ENCODE results near the gene PPP1R3D. TPM values are rescaled to one million over a fixed set of nuclear protein-coding genes. Genes with fewer than 3 reads are reported as not detected.

The PPP1R3D gene
- polyA plus RNA-seq, 3 donors, result 2.0 to 3.9 (median 3.5) TPM

DNA sequence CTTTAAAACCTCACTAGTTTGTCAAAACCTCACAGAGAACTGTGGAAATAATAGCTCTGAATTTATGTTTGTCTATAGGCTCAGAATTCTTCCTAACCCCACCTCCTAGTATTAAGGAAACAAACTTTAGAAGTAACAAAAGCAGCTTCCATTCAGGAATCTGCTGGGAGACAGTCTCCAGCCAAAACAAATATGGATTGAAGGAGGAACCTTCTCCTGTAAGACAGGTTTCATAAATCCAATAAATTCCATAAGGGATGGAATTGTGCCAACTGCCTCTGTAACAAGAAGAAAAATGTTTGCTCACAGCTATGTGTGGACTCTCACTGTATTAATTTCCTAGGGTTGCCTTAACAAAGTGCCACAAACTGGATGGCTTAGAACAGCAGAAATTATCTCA is 14.2 kb downstream of the PPP1R3D start:
- H2AFZ ChIP-seq (ENCODE audit: insufficient read depth, low read depth, low read length, poor library complexity, severe bottlenecking), result no peak overlapping the region
- no peaks in the 10 kb centered on the region for H3K36me3 ChIP-seq (replicated peaks in 1 of 2; ENCODE audit: control insufficient read depth in 1 of 2, insufficient read depth in 2 of 2, low read length in 2 of 2)
- no peak overlapping the region for H3K4me2 ChIP-seq (replicated peaks; ENCODE audit: extremely low read depth, low read length, poor library complexity, severe bottlenecking)
- Mint-ChIP-seq H3K4me3 (no peak overlapping the region), H3K4me1 (no peaks in the 10 kb centered on the region), H3K36me3 (no peaks in the 10 kb centered on the region), H3K27ac (no peak overlapping the region), H3K9me3 (peaks cover 0 to 1% (median 0%) of the 10 kb centered on the region in 7 donors), H3K27me3 (ENCODE audit: low read depth in 3 of 3) (peaks cover 3 to 14% (median 5%) of the 10 kb centered on the region in 3 donors)
- H3K9me3 ChIP-seq (replicated peaks in 1 of 2; ENCODE audit: control insufficient read depth in 1 of 2, insufficient read depth in 1 of 2, low read length in 2 of 2), result no peaks in the 10 kb centered on the region
- H4K20me1 ChIP-seq (ENCODE audit: insufficient read depth, low read length), result no peaks in the 10 kb centered on the region
- peaks cover 5 to 6% of the 10 kb centered on the region in 2 donors for H3K27me3 ChIP-seq (ENCODE audit: control insufficient read depth in 2 of 2, insufficient read depth in 2 of 2, low read length in 2 of 2)
- no peaks in the 10 kb centered on the region for H3K79me2 ChIP-seq (ENCODE audit: insufficient read depth, low read length)
- no peaks in the 10 kb centered on the region for H3K4me1 ChIP-seq (ENCODE audit: control insufficient read depth in 1 of 2, insufficient read depth in 2 of 2, low read length in 2 of 2)
- no peak overlapping the region for H3K27ac ChIP-seq (ENCODE audit: low read depth in 1 of 2, low read length in 2 of 2)
- TF ChIP-seq, protein P1, sequence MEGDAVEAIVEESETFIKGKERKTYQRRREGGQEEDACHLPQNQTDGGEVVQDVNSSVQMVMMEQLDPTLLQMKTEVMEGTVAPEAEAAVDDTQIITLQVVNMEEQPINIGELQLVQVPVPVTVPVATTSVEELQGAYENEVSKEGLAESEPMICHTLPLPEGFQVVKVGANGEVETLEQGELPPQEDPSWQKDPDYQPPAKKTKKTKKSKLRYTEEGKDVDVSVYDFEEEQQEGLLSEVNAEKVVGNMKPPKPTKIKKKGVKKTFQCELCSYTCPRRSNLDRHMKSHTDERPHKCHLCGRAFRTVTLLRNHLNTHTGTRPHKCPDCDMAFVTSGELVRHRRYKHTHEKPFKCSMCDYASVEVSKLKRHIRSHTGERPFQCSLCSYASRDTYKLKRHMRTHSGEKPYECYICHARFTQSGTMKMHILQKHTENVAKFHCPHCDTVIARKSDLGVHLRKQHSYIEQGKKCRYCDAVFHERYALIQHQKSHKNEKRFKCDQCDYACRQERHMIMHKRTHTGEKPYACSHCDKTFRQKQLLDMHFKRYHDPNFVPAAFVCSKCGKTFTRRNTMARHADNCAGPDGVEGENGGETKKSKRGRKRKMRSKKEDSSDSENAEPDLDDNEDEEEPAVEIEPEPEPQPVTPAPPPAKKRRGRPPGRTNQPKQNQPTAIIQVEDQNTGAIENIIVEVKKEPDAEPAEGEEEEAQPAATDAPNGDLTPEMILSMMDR (IDR thresholded peaks at IDR 0.05), result no peak
- H3K9ac ChIP-seq (ENCODE audit: insufficient read depth, low read length, poor library complexity, severe bottlenecking), result no peak overlapping the region
- intact Hi-C loops (cut with micrococcal nuclease), result no loop called here
- H3K4me3 ChIP-seq (replicated peaks in 1 of 3; ENCODE audit: low read depth in 2 of 3, low read length in 3 of 3), result no peak overlapping the region
- DNase-seq, result no peak

DNA sequence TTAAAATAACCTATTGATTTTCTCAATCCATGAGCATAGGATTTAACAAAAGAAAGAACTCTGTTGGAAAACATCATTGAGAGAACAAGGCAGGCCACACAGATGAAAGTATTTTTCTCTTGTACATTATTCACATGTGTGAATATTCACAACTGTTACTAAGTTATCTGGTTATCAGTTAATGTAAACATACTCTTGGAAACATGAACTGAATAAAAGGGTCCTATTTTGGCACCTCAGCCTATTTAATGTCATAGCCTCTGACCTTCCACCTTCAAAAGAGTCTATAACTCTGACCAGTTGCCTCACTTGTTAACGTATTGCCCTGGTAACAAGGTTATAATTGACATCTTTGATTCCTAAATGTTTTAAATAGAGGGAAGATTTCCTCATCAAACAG is 14.7 kb downstream of the PPP1R3D start:
- WGBS (ENCODE audit: insufficient coverage), result no CpG with 5 or more reads among the region's 1 CpG
- H3K9ac ChIP-seq (ENCODE audit: insufficient read depth, low read length, poor library complexity, severe bottlenecking), result no peak overlapping the region
- H3K36me3 Mint-ChIP-seq, result no peaks in the 10 kb centered on the region
- no peaks in the 10 kb centered on the region for H3K9me3 ChIP-seq (replicated peaks in 1 of 2; ENCODE audit: control insufficient read depth in 1 of 2, insufficient read depth in 1 of 2, low read length in 2 of 2)
- H3K4me3 ChIP-seq (replicated peaks in 1 of 3; ENCODE audit: low read depth in 2 of 3, low read length in 3 of 3), result no peak overlapping the region
- no peaks in the 10 kb centered on the region for H3K79me2 ChIP-seq (ENCODE audit: insufficient read depth, low read length)
- no peak overlapping the region for H2AFZ ChIP-seq (ENCODE audit: insufficient read depth, low read depth, low read length, poor library complexity, severe bottlenecking)
- no peak for DNase-seq
- no peak overlapping the region for H3K27ac Mint-ChIP-seq
- no peaks in the 10 kb centered on the region for H4K20me1 ChIP-seq (ENCODE audit: insufficient read depth, low read length)
- TF ChIP-seq, protein P1 (IDR thresholded peaks at IDR 0.05), result no peak
- H3K4me3 Mint-ChIP-seq, result no peak overlapping the region
- H3K4me1 ChIP-seq (ENCODE audit: control insufficient read depth in 1 of 2, insufficient read depth in 2 of 2, low read length in 2 of 2), result no peaks in the 10 kb centered on the region
- no peak overlapping the region for H3K27ac ChIP-seq (ENCODE audit: low read depth in 1 of 2, low read length in 2 of 2)
- intact Hi-C loops (cut with micrococcal nuclease), result no loop called here
- no peaks in the 10 kb centered on the region for H3K36me3 ChIP-seq (replicated peaks in 1 of 2; ENCODE audit: control insufficient read depth in 1 of 2, insufficient read depth in 2 of 2, low read length in 2 of 2)
- no peaks in the 10 kb centered on the region for H3K4me1 Mint-ChIP-seq
- no peak overlapping the region for H3K4me2 ChIP-seq (replicated peaks; ENCODE audit: extremely low read depth, low read length, poor library complexity, severe bottlenecking)
- peaks cover 5 to 6% of the 10 kb centered on the region in 2 donors for H3K27me3 ChIP-seq (ENCODE audit: control insufficient read depth in 2 of 2, insufficient read depth in 2 of 2, low read length in 2 of 2)
- peaks cover 0 to 1% (median 0%) of the 10 kb centered on the region in 7 donors for H3K9me3 Mint-ChIP-seq
- H3K27me3 Mint-ChIP-seq (ENCODE audit: low read depth in 3 of 3), result peaks cover 3 to 14% (median 5%) of the 10 kb centered on the region in 3 donors

Measured in CD14-positive monocyte (primary cell).